Nephron progenitor cell (in vitro differentiated cells): ENCODE results near the gene KHNYN.
A peak's percentile ranks its signal among the peaks of the same experiment; 100 is the strongest.

Experiments
- DNase-seq: peaks from one replicate; pipeline ENCODE4 v3.0.0; 2021
- H3K27ac Mint-ChIP-seq: 2 replicates; pipeline ENCODE4 v1.8.0; 2021; ENCODE audit warnings: mild to moderate bottlenecking, moderate library complexity, mixed read lengths
- H3K27me3 Mint-ChIP-seq: 2 replicates; pipeline ENCODE4 v1.8.0; 2021; ENCODE audit warnings: mild to moderate bottlenecking, low read depth, mixed read lengths; ENCODE audit not compliant: poor library complexity
- H3K36me3 Mint-ChIP-seq: 2 replicates; pipeline ENCODE4 v1.8.0; 2021; ENCODE audit warnings: low read depth, mixed read lengths
- H3K4me1 Mint-ChIP-seq: 2 replicates; pipeline ENCODE4 v1.8.0; 2021; ENCODE audit warnings: mixed read lengths
- H3K4me3 Mint-ChIP-seq: 2 replicates; pipeline ENCODE4 v1.8.0; 2021; ENCODE audit warnings: mild to moderate bottlenecking, moderate library complexity, mixed read lengths
- H3K9me3 Mint-ChIP-seq: 2 replicates; pipeline ENCODE4 v1.8.0; 2021; ENCODE audit warnings: mild to moderate bottlenecking, moderate library complexity, mixed read lengths
- CTCF ChIP-seq: fragments of 200-600 bp; sonication (generic); IDR thresholded peaks from 2 replicates; pipeline ENCODE4 v1.5.0; 2021; ENCODE audit warnings: antibody characterized with exemption

Gene KHNYN

GRCh38 chr14:24394275-24394674 is 35.5 kb upstream of the KHNYN start:
- no peak overlapping the region for H3K4me3 Mint-ChIP-seq
- H3K27ac Mint-ChIP-seq, result no peak overlapping the region
- DNase-seq, result no peak
- TF ChIP-seq CTCF, result no peak
- no peaks in the 10 kb centered on the region for H3K36me3 Mint-ChIP-seq
- H3K4me1 Mint-ChIP-seq, result peaks cover 79% of the 10 kb centered on the region
- H3K27me3 Mint-ChIP-seq, result peaks cover under 1% of the 10 kb centered on the region
- H3K9me3 Mint-ChIP-seq, result peaks cover 6% of the 10 kb centered on the region

GRCh38 chr14:24395609-24396582 is 33.9 kb upstream of the KHNYN start:
- TF ChIP-seq CTCF, result no peak
- Mint-ChIP-seq H3K9me3 (peaks cover 6% of the 10 kb centered on the region), H3K4me1 (peaks cover 84% of the 10 kb centered on the region), H3K27ac (peak overlapping the region; percentile 11), H3K36me3 (no peaks in the 10 kb centered on the region), H3K4me3 (no peak overlapping the region), H3K27me3 (peaks cover 4% of the 10 kb centered on the region)
- DNase-seq, result no peak

- Mint-ChIP-seq H3K36me3 (peaks cover under 1% of the 10 kb centered on the region), H3K4me3 (peak overlapping the region; percentile 94), H3K27ac (peak overlapping the region; percentile 68), H3K4me1 (peaks cover 84% of the 10 kb centered on the region), H3K9me3 (peaks cover 6% of the 10 kb centered on the region), H3K27me3 (peaks cover 4% of the 10 kb centered on the region)
- DNase-seq, result no peak
- no peak for TF ChIP-seq CTCF
Measured at GRCh38 chr14:24397639-24398292, 32.0 kb upstream of the KHNYN start.

GRCh38 chr14:24398293-24398652 is 31.5 kb upstream of the KHNYN start:
- Mint-ChIP-seq H3K36me3 (peaks cover 6% of the 10 kb centered on the region), H3K27ac (peak overlapping the region; percentile 68), H3K27me3 (peaks cover 4% of the 10 kb centered on the region), H3K9me3 (peaks cover 6% of the 10 kb centered on the region), H3K4me1 (peaks cover 86% of the 10 kb centered on the region), H3K4me3 (peak overlapping the region; percentile 94)
- peak; percentile 42 for DNase-seq
- TF ChIP-seq CTCF, result no peak

- peak; percentile 86 for DNase-seq
- TF ChIP-seq CTCF, result no peak
- peaks cover 6% of the 10 kb centered on the region for H3K9me3 Mint-ChIP-seq
- peaks cover 11% of the 10 kb centered on the region for H3K36me3 Mint-ChIP-seq
- peaks cover 4% of the 10 kb centered on the region for H3K27me3 Mint-ChIP-seq
- peaks cover 87% of the 10 kb centered on the region for H3K4me1 Mint-ChIP-seq
- peak within 1 kb of the TSS; percentile 94 for H3K4me3 Mint-ChIP-seq
- H3K27ac Mint-ChIP-seq, result peak within 1 kb of the TSS; percentile 68
Measured at GRCh38 chr14:24398653-24399446, 30.9 kb upstream of the KHNYN start, which contains the start of gene NYNRIN. NYNRIN (plus strand) TSS chr14:24399003; CDS start chr14:24399247, 244 bp downstream.
